ENCODE results near the gene DAP. TPM values are rescaled to one million over a fixed set of nuclear protein-coding genes. Genes with fewer than 3 reads are reported as not detected.

Gene DAP
- total and polyA plus RNA-seq, 4 donors = 36.6 to 122 (median 101) TPM

DNA sequence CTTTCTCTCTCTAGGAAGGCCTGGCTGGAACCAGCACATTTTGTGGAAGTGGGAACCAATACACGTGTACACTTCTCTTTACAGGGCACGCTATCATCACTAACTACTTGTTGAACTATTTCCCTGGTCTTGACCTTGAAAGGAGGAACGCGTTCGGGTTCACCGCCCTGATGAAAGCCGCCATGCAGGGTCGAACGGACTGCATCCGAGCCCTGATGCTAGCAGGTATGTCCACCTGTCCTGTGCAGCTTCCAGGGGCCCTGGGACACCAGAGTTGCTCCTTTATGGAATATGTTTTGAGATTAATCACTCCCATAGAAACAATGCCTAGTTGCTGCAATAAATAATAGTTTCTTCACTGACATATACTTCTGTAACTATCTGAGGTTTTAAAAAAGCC, 123.1 kb downstream of the DAP start:
- 72% methylated on average over 10 of the region's 10 CpGs for WGBS
- DNase-seq (ENCODE audit: low spot score) = no peak
- TF ChIP-seq TAF1 (conservative IDR thresholded peaks at IDR 0.05) (no peak), YY1 (IDR thresholded peaks at IDR 0.05) (no peak), EGR1 (IDR thresholded peaks at IDR 0.05; ENCODE audit: low read depth in 2 of 2) (no peak), RXRA (IDR thresholded peaks at IDR 0.05) (no peak)
- Histone ChIP-seq H3K4me1 (ENCODE audit: control insufficient read depth in 4 of 4, insufficient read depth in 4 of 4, low read length in 3 of 4) (peaks cover 0 to 3% (median 0%) of the 10 kb centered on the region in 4 donors), H3K4me3 (ENCODE audit: low read depth in 1 of 3, low read length in 3 of 3) (no peak overlapping the region), H3K9ac (ENCODE audit: low read depth in 1 of 2, low read length in 2 of 2) (no peak overlapping the region), H3K9me3 (ENCODE audit: control insufficient read depth in 4 of 4, low read length in 3 of 4) (peaks cover 0 to 3% (median 0%) of the 10 kb centered on the region in 4 donors), H3K27me3 (ENCODE audit: control insufficient read depth in 4 of 4, insufficient read depth in 4 of 4, low read length in 3 of 4) (no peaks in the 10 kb centered on the region), H3K27ac (ENCODE audit: low read depth in 1 of 2, low read length in 2 of 2) (no peak overlapping the region), H3K36me3 (ENCODE audit: control insufficient read depth in 4 of 4, insufficient read depth in 3 of 4, low read depth in 1 of 4, low read length in 3 of 4) (no peaks in the 10 kb centered on the region)

DNA sequence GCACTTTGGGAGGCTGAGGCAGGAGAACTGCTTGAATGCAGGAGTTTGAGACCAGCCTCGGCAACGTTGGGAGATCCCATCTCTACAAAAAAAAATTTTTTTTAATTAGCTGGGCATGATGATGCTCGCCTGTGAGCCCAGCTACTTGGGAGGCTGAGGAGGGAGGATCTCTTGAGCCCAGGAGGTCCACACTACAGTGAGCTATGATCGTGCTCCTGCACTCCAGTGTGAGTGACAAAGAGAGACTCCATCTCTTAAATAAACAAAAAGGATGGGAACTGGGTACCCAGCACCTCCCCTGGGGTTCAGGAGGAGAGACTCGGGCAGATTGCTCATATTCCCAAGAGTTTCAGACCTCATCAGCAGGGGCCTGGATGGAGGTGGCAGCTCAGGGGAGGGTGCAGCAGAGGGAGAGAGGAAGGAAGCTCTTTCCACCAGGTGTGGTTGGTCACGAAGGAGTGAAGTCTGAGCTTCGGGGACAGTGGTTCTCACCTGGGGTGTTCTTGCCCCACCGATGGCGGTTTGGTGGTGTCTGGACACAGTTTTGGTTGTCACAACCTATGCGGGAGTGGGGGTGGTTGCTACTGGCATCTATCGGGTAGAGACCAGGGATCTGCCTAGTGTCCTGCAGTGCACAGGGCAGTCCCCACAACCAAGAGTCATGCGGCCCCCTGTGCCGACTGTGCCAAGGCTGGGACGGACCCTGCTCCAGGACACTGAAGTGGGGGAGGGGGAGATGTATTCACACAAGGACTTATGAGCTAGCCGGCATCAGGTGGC, 124.5 kb downstream of the DAP start:
- no peak for DNase-seq (ENCODE audit: low spot score)

DNA sequence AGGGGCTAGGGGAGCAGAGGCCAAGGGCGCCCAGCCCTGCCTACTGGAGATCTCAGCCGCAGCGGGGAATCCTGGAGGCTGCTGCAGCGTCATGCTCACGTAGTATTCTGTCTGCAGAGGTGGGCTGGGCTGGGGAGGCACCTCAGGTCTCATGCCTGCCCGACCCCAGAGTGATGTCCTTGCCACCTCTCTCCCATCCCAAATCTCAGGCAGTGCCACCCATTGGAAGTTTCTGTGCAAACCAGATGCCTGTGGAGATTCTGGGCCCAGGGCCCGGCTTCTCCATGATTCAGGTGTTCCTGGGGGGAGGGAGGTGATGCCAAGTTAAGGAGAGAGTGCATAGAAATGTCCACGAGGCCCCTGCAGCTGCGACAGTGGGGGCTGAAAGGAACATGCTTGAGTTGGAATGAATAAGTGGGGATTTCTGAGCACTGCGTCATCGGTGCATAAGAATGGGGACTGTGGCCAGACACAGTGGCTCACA, 125.1 kb downstream of the DAP start:
- no peak overlapping the region for H3K9ac ChIP-seq (ENCODE audit: low read depth in 1 of 2, low read length in 2 of 2)
- WGBS = 76% methylated on average over 11 of the region's 11 CpGs
- H3K27me3 ChIP-seq (ENCODE audit: control insufficient read depth in 4 of 4, insufficient read depth in 4 of 4, low read length in 3 of 4) = no peaks in the 10 kb centered on the region
- H3K4me3 ChIP-seq (ENCODE audit: low read depth in 1 of 3, low read length in 3 of 3) = no peak overlapping the region
- H3K36me3 ChIP-seq (ENCODE audit: control insufficient read depth in 4 of 4, insufficient read depth in 3 of 4, low read depth in 1 of 4, low read length in 3 of 4) = no peaks in the 10 kb centered on the region
- DNase-seq (ENCODE audit: low spot score) = no peak
- H3K4me1 ChIP-seq (ENCODE audit: control insufficient read depth in 4 of 4, insufficient read depth in 4 of 4, low read length in 3 of 4) = peaks cover 0 to 3% (median 0%) of the 10 kb centered on the region in 4 donors
- TF ChIP-seq FOXA1 (IDR thresholded peaks at IDR 0.05) (no peak), FOXA2 (IDR thresholded peaks at IDR 0.05) (no peak), GABPA (IDR thresholded peaks at IDR 0.05 in 1 of 2, conservative IDR thresholded peaks at IDR 0.05 in 1 of 2) (no peak), RAD21 (IDR thresholded peaks at IDR 0.05) (no peak), HNF4G (IDR thresholded peaks at IDR 0.05) (no peak), TAF1 (conservative IDR thresholded peaks at IDR 0.05) (no peak), EGR1 (IDR thresholded peaks at IDR 0.05; ENCODE audit: low read depth in 2 of 2) (no peak), RXRA (IDR thresholded peaks at IDR 0.05) (no peak), HNF4A (conservative IDR thresholded peaks at IDR 0.05) (no peak)
- TF ChIP-seq, protein P1, sequence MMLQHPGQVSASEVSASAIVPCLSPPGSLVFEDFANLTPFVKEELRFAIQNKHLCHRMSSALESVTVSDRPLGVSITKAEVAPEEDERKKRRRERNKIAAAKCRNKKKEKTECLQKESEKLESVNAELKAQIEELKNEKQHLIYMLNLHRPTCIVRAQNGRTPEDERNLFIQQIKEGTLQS (IDR thresholded peaks at IDR 0.05) = no peak
- TF ChIP-seq, protein P2, sequence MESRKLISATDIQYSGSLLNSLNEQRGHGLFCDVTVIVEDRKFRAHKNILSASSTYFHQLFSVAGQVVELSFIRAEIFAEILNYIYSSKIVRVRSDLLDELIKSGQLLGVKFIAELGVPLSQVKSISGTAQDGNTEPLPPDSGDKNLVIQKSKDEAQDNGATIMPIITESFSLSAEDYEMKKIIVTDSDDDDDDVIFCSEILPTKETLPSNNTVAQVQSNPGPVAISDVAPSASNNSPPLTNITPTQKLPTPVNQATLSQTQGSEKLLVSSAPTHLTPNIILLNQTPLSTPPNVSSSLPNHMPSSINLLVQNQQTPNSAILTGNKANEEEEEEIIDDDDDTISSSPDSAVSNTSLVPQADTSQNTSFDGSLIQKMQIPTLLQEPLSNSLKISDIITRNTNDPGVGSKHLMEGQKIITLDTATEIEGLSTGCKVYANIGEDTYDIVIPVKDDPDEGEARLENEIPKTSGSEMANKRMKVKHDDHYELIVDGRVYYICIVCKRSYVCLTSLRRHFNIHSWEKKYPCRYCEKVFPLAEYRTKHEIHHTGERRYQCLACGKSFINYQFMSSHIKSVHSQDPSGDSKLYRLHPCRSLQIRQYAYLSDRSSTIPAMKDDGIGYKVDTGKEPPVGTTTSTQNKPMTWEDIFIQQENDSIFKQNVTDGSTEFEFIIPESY (IDR thresholded peaks at IDR 0.05) = no peak
- H3K9me3 ChIP-seq (ENCODE audit: control insufficient read depth in 4 of 4, low read length in 3 of 4) = peaks cover 0 to 3% (median 0%) of the 10 kb centered on the region in 4 donors
- H3K27ac ChIP-seq (ENCODE audit: low read depth in 1 of 2, low read length in 2 of 2) = no peak overlapping the region

More for the DNA sequence above, 124.5 kb downstream of the DAP start:
- TF ChIP-seq YY1 (IDR thresholded peaks at IDR 0.05) = no peak
- TF ChIP-seq GABPA (IDR thresholded peaks at IDR 0.05 in 1 of 2, conservative IDR thresholded peaks at IDR 0.05 in 1 of 2) = no peak
- H3K27me3 ChIP-seq (ENCODE audit: control insufficient read depth in 4 of 4, insufficient read depth in 4 of 4, low read length in 3 of 4) = no peaks in the 10 kb centered on the region
- WGBS = 77% methylated on average over 15 of the region's 15 CpGs
- peaks cover 0 to 3% (median 0%) of the 10 kb centered on the region in 4 donors for H3K9me3 ChIP-seq (ENCODE audit: control insufficient read depth in 4 of 4, low read length in 3 of 4)
- H3K4me3 ChIP-seq (ENCODE audit: low read depth in 1 of 3, low read length in 3 of 3) = no peak overlapping the region
- H3K4me1 ChIP-seq (ENCODE audit: control insufficient read depth in 4 of 4, insufficient read depth in 4 of 4, low read length in 3 of 4) = peaks cover 0 to 3% (median 0%) of the 10 kb centered on the region in 4 donors
- no peak overlapping the region for H3K9ac ChIP-seq (ENCODE audit: low read depth in 1 of 2, low read length in 2 of 2)
- no peaks in the 10 kb centered on the region for H3K36me3 ChIP-seq (ENCODE audit: control insufficient read depth in 4 of 4, insufficient read depth in 3 of 4, low read depth in 1 of 4, low read length in 3 of 4)
- H3K27ac ChIP-seq (ENCODE audit: low read depth in 1 of 2, low read length in 2 of 2) = no peak overlapping the region
